Sigmoid colon (tissue), 7 donors: Measurements from ENCODE around the gene EVA1B. TPM values are rescaled to one million over a fixed set of nuclear protein-coding genes. Genes with fewer than 3 reads are reported as not detected.

Experiments
- DNase-seq: peaks from one replicate; pipeline ENCODE4 v3.0.0-alpha.2; 2019
- H3K27ac ChIP-seq, 4 donors: fragments of 200-600 bp; sonication (generic); one replicate each; pipeline ENCODE4 v1.5.1; 2016 to 2019; ENCODE audit warnings: mild to moderate bottlenecking in 1 of 4
- H3K27me3 ChIP-seq, 3 donors: fragments of 200-600 bp; sonication (generic); one replicate each; pipeline ENCODE4 v1.5.1; 2019; ENCODE audit warnings: mild to moderate bottlenecking in 1 of 3
- H3K36me3 ChIP-seq, 4 donors: fragments of 200-600 bp; sonication (generic); one replicate each; pipeline ENCODE4 v1.5.1; 2016 to 2019
- H3K4me1 ChIP-seq, 4 donors: fragments of 200-600 bp; sonication (generic); one replicate each; pipeline ENCODE4 v1.5.1; 2017 to 2019
- H3K4me3 ChIP-seq, 4 donors: fragments of 200-600 bp; sonication (generic); one replicate each; pipeline ENCODE4 v1.5.1; 2017 to 2019; ENCODE audit warnings: mild to moderate bottlenecking in 2 of 4, moderate library complexity in 1 of 4
- H3K9me3 ChIP-seq, 4 donors: fragments of 200-600 bp in 3 of 4; sonication (generic) in 3 of 4; one replicate each; pipeline versions ENCODE4 v1.5.1 to v1.6.1; 2013 to 2019
- EP300 ChIP-seq, 4 donors: sonication (generic); formaldehyde crosslinking; IDR thresholded peaks; one replicate each; pipeline ENCODE4 v1.6.1; 2017; ENCODE audit warnings: antibody characterized with exemption in 4 of 4
- POLR2A ChIP-seq, 2 donors: fragments of 450-650 bp; IDR thresholded peaks; one replicate each; pipeline ENCODE4 v1.6.1; 2016; ENCODE audit warnings: antibody characterized with exemption in 2 of 2, mild to moderate bottlenecking in 2 of 2, moderate library complexity in 2 of 2
- POLR2AphosphoS5 ChIP-seq, 4 donors: sonication (generic); formaldehyde crosslinking; IDR thresholded peaks; one replicate each; pipeline ENCODE4 v1.6.1; 2017; ENCODE audit warnings: antibody characterized with exemption in 4 of 4
- WGBS, 2 donors: extraction: QIAGEN DNeasy Blood & Tissue Kit; methylation state at CpG; one replicate each; pipeline ENCODE4 v1.1.7; 2013; 5-methylcytosine and 5-hydroxymethylcytosine counted together
- intact Hi-C: fragments of 100-400 bp; cut with DNase I; formaldehyde crosslinking; loops from one replicate; pipeline ENCODE4 v1.15.1; 2023
- polyA plus RNA-seq, 3 donors: library from polyadenylated mRNA; stranded (reverse); fragments of 200-250 nt; gene quantifications; one replicate each; pipeline ENCODE4 v1.2.3, GENCODE V29; 2013
- total RNA-seq, 4 donors: library from RNA; depleted of rRNA; stranded (reverse); fragments of >200 nt; gene quantifications; one replicate each; pipeline ENCODE4 v1.1.0, GENCODE V29; 2016
- TF ChIP-seq, protein P1 (sequence below), 4 experiments: fragments of 450-650 bp in 3 of 4; fragments of 200-600 bp in 1 of 4; IDR thresholded peaks; one replicate each; pipeline ENCODE4 v1.5.1; 2016 to 2019; ENCODE audit warnings: antibody characterized with exemption in 4 of 4, mild to moderate bottlenecking in 3 of 4, moderate library complexity in 2 of 4
- donor health status: healthy with polysubstance abuse.
- donor health status: Bipolar disorder and iron deficiency.
- donor health status: healthy.

The EVA1B gene
- total and polyA plus RNA-seq, 7 donors, result 5.8 to 102 (median 46.7) TPM

DNA sequence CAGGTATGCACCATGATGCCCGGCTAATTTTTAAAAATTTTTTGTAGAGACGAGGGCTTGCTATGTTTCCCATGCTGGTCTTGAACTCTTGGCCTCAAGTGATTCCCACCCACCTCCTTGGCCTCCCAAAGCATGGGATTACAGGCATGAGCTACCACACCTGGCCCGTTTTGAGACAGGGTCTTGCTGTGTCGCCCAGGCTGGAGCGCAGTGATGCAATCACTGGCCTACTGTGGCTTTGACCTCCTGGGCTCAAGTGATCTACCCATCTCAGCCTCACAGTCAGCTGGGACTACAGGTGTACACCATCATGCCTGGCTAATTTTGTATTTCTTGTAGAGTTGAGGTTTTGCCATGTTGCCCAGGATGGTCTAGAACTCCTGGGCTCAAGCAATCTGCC lies 24.8 kb downstream of the EVA1B start:
- TF ChIP-seq, protein P1, sequence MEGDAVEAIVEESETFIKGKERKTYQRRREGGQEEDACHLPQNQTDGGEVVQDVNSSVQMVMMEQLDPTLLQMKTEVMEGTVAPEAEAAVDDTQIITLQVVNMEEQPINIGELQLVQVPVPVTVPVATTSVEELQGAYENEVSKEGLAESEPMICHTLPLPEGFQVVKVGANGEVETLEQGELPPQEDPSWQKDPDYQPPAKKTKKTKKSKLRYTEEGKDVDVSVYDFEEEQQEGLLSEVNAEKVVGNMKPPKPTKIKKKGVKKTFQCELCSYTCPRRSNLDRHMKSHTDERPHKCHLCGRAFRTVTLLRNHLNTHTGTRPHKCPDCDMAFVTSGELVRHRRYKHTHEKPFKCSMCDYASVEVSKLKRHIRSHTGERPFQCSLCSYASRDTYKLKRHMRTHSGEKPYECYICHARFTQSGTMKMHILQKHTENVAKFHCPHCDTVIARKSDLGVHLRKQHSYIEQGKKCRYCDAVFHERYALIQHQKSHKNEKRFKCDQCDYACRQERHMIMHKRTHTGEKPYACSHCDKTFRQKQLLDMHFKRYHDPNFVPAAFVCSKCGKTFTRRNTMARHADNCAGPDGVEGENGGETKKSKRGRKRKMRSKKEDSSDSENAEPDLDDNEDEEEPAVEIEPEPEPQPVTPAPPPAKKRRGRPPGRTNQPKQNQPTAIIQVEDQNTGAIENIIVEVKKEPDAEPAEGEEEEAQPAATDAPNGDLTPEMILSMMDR (IDR thresholded peaks at IDR 0.05), result no peak
- TF ChIP-seq POLR2AphosphoS5 (IDR thresholded peaks at IDR 0.05), result no peak
- no peak for TF ChIP-seq EP300 (IDR thresholded peaks at IDR 0.05)
- no peak for TF ChIP-seq POLR2A (IDR thresholded peaks at IDR 0.05)
- intact Hi-C loops, result no loop called here
- Histone ChIP-seq H3K4me3 (no peak overlapping the region), H3K27me3 (no peaks in the 10 kb centered on the region), H3K9me3 (no peaks in the 10 kb centered on the region), H3K36me3 (peaks cover 25 to 97% (median 70%) of the 10 kb centered on the region in 4 donors), H3K4me1 (peaks cover 0 to 5% (median 0%) of the 10 kb centered on the region in 4 donors), H3K27ac (no peak overlapping the region)
- DNase-seq, result no peak
- 93 to 94% methylated on average over 5 of the region's 5 CpGs for WGBS, 2 donors

DNA sequence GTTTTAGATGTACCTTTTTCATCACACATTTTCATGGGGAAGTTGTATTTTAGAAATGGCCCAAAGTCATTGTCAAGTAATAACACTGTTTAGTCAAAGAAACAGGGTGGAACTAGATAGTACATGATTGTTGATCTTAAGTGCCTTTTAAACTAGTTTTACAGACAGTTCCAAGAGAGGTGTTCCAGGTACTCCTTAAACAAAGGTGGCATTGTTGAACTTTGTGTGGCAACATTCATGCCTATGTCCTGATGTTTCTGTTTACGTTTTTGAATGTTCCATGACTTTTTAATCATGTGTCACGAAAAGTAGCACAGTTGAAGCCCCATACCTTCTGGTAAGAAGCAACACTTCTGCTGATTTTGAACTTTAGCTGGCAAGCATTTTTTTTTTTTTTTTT lies 26.4 kb downstream of the EVA1B start:
- Histone ChIP-seq H3K27ac (no peak overlapping the region), H3K4me1 (peaks cover 0 to 5% (median 0%) of the 10 kb centered on the region in 4 donors), H3K9me3 (no peaks in the 10 kb centered on the region), H3K27me3 (no peaks in the 10 kb centered on the region), H3K36me3 (peaks cover 24 to 96% (median 70%) of the 10 kb centered on the region in 4 donors), H3K4me3 (no peak overlapping the region)
- TF ChIP-seq, protein P1 (IDR thresholded peaks at IDR 0.05), result no peak
- TF ChIP-seq POLR2AphosphoS5 (IDR thresholded peaks at IDR 0.05) (no peak), EP300 (IDR thresholded peaks at IDR 0.05) (no peak), POLR2A (IDR thresholded peaks at IDR 0.05) (no peak)
- intact Hi-C loops, result no loop called here
- DNase-seq, result no peak
- WGBS, 2 donors, result 22 to 72% methylated on average over 2 of the region's 2 CpGs

DNA sequence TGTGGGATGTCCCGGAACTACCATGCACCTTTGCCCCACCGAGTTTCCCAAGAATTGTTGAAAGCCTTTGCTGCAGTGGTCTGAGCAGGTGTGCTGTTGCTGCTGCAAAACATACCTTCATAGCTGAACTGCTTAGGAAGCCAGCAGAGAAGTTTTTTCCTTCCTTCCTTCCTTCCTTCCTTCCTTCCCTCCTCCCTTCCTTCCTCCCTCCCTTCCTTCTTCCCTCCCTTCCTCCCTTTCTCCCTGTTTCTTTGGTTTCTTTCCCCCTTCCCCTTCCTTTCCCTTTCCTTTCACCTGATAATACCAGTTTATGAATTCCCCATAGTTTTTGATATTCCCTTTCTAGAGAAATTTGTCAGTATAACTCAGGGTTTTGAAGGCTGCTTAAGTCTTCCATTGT lies 28.1 kb downstream of the EVA1B start:
- peaks cover 28 to 96% (median 66%) of the 10 kb centered on the region in 4 donors for H3K36me3 ChIP-seq
- WGBS, 2 donors, result 61 to 81% methylated on average over 2 of the region's 2 CpGs

DNA sequence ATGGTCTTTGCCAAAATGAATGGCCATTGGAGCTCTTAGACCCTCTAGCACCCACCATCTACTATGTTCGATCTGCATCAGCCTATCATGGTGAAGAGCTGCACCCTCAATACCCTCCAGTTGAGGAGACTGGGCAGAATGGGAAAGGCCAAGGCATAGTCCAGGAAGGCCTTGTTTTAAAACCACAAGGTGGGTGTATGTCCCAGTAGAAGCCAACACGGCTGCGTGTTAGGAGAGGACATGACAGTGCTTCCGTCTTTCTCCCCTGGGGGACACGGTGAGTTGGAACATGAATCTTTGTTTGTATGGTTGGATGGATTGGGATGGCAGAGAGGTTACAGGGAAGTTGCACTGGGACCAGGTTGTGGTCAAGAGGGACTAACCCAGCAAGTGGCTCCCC lies 35.9 kb downstream of the EVA1B start:
- H3K4me3 ChIP-seq, result no peak overlapping the region
- H3K9me3 ChIP-seq, result no peaks in the 10 kb centered on the region
- TF ChIP-seq POLR2AphosphoS5 (IDR thresholded peaks at IDR 0.05) (no peak), POLR2A (IDR thresholded peaks at IDR 0.05) (no peak), EP300 (IDR thresholded peaks at IDR 0.05) (no peak)
- TF ChIP-seq, protein P1 (IDR thresholded peaks at IDR 0.05), result no peak
- H3K4me1 ChIP-seq, result peaks cover 0 to 38% (median 21%) of the 10 kb centered on the region in 4 donors
- no peak for DNase-seq
- no peaks in the 10 kb centered on the region for H3K27me3 ChIP-seq
- intact Hi-C loops, result loop anchor here (2.0 to 5.0 kb wide), 2 partner anchors 99 to 190 kb away; no protein-coding TSS in a partner anchor
- peaks cover 39 to 89% (median 60%) of the 10 kb centered on the region in 4 donors for H3K36me3 ChIP-seq
- 93 to 96% methylated on average over 5 of the region's 5 CpGs for WGBS, 2 donors
- no peak overlapping the region for H3K27ac ChIP-seq

More for the DNA sequence above, 28.1 kb downstream of the EVA1B start:
- no peak for TF ChIP-seq EP300 (IDR thresholded peaks at IDR 0.05)
- TF ChIP-seq POLR2A (IDR thresholded peaks at IDR 0.05), result no peak
- H3K27ac ChIP-seq, result no peak overlapping the region
- DNase-seq, result no peak
- H3K4me1 ChIP-seq, result peaks cover 0 to 8% (median 3%) of the 10 kb centered on the region in 4 donors
- no peaks in the 10 kb centered on the region for H3K27me3 ChIP-seq
- H3K9me3 ChIP-seq, result no peaks in the 10 kb centered on the region
- H3K4me3 ChIP-seq, result no peak overlapping the region
- intact Hi-C loops, result no loop called here

DNA sequence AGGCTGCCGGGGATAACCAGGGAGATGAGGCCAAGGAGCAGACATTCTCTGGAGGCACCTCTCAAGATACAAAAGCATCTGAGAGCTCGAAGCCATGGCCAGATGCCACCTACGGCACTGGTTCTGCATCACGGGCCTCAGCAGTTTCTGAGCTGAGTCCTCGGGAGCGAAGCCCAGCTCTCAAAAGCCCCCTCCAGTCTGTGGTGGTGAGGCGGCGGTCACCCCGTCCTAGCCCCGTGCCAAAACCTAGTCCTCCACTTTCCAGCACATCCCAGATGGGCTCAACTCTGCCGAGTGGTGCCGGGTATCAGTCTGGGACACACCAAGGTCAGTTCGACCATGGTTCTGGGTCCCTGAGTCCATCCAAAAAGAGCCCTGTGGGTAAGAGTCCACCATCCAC lies 36.6 kb downstream of the EVA1B start:
- TF ChIP-seq, protein P1 (IDR thresholded peaks at IDR 0.05), result no peak
- TF ChIP-seq POLR2AphosphoS5 (IDR thresholded peaks at IDR 0.05), result no peak
- TF ChIP-seq POLR2A (IDR thresholded peaks at IDR 0.05), result no peak
- no peak for TF ChIP-seq EP300 (IDR thresholded peaks at IDR 0.05)
- no peaks in the 10 kb centered on the region for H3K27me3 ChIP-seq
- no peaks in the 10 kb centered on the region for H3K9me3 ChIP-seq
- WGBS, 2 donors, result 95% methylated on average over 13 of the region's 13 CpGs
- H3K27ac ChIP-seq, result peak overlapping the region in 1 of 4 donors; percentile 3
- no peak overlapping the region for H3K4me3 ChIP-seq
- peaks cover 33 to 85% (median 55%) of the 10 kb centered on the region in 4 donors for H3K36me3 ChIP-seq
- peaks cover 0 to 41% (median 21%) of the 10 kb centered on the region in 4 donors for H3K4me1 ChIP-seq
- no peak for DNase-seq
- intact Hi-C loops, result loop anchor here (2.0 to 5.0 kb wide), 2 partner anchors 98 to 190 kb away; no protein-coding TSS in a partner anchor
